T1000 (cell line): Measurements from ENCODE around the gene EIF3A.
A peak's percentile ranks its signal among the peaks of the same experiment; 100 is the strongest.
"Not testable (repeated sequence)": the region's sequence is repeated elsewhere in the genome, so short reads cannot be mapped to it uniquely, and the experiment has no call there.

Source experiments
- DNase-seq: peaks from one replicate; lab custom pipeline; 2025; ENCODE audit warnings: mixed read lengths; lab: John Stamatoyannopoulos, UW

EIF3A gene

DNA sequence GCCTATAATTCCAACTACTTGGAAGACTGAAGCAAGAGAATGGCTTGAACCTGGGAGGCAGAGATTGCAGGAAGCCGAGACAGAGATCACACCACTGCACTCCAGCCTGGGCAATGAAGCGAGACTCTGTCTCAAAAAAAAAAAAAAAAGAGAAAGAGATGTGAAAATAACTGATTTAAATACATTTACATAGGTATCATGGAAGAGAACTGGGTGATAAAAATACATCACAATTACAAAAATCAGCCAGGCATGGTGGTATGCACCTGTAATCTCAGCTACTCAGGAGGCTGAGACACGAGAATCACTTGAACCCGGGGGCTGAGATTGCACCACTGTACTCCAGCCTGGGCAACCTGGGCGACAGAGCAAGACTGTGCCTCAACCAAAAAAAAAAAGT, 31.3 kb downstream of the EIF3A start:
- no peak for DNase-seq

DNA sequence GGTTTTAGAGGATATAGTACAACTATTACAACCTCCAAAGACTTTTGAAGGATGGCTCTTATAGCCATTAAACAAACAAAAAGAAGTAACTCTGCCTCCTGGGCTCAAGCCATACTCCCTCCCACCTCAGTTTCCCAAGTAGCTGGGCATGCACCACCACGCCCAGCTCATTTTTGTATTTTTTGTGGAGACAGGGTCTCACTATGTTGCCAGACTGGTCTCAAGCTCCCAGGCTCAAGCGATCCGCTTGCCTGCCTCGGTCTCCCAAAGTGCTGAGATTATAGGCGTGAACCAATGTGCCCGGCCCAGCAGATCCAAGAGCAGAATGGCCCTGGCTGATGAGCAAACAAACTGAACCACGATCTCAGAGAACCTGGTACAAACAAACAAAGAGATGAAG, 35.1 kb downstream of the EIF3A start:
- no peak for DNase-seq

DNA sequence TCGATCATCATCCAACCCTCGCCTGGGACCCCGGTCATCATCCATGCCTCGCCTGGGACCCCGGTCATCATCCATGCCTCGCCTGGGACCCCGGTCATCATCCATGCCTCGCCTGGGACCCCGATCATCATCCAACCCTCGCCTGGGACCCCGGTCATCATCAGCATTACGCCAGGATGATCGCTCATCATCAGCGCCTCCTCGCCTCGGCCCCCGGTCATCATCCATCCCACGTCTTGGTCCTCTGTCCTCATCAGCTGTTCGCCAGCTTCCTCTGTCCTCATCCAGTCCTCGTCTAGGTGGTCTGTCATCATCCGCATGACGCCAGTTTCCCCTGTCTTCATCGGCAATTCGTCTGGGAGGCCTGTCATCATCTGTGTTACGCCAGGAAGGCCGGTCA, 38.4 kb downstream of the EIF3A start:
- DNase-seq = no peak

DNA sequence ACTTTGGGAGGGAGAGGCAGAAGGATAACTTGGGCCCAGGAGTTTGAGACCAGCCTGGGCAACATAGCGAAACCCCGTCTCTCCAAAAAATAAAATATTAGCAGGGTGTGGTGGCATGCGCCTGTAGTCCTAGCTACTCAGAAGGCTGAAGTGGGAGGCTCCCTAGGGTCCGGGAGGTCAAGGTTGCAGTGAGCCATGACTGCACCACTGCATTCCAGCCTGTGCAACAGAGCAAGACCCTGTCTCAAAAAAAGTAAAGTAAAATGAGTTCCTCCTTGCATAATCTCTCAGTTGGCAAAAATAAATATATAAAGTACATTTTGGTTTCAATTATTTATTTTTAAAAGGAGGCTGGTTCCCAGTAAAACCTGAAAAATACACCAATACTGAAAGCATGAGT, 39.3 kb downstream of the EIF3A start:
- no peak for DNase-seq

DNA sequence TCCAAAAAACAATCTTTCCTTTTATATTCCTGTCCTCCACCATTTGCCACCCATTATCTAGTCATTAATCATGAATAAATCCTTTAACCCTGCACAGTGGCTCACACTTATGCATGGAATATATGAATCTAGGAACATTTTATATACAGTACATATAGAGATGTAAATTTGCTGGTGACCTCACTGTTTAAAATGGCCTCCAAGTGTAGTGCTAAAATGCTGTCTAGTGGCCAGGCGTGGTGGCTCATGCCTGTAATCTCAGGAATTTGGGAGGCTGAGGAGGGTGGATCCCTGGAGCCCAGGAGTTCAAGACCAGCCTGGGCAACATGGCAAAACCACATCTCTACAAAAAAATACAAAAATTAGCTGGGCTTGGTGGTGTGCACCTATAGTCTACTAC, 41.5 kb downstream of the EIF3A start:
- DNase-seq = no peak

DNA sequence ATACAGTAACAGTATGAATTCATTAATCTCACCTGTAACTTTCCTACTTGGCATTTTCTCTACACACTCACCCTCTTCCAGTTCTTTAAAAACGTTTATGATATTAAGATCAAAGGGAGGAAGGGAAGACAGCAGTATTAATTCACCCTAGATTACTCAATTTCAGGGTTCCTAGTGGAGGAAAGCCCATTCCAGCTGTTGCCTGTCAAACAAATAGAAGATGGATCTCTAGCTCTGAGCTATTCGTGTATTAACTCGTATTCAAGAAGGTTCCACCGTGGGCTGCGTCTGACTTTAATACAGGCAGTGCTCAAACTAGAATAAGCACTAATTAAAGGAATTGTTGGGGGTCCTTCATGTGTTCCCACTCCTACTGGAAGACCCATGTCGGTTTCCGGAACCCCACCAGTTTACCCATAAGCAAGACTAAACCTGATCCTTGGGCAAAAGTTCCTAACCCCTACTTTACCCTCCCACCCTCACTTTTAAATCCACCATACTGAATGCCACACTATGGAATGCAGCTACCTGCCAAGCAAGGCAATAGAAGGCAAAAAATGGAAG, 49.0 kb downstream of the EIF3A start:
- no peak for DNase-seq

DNA sequence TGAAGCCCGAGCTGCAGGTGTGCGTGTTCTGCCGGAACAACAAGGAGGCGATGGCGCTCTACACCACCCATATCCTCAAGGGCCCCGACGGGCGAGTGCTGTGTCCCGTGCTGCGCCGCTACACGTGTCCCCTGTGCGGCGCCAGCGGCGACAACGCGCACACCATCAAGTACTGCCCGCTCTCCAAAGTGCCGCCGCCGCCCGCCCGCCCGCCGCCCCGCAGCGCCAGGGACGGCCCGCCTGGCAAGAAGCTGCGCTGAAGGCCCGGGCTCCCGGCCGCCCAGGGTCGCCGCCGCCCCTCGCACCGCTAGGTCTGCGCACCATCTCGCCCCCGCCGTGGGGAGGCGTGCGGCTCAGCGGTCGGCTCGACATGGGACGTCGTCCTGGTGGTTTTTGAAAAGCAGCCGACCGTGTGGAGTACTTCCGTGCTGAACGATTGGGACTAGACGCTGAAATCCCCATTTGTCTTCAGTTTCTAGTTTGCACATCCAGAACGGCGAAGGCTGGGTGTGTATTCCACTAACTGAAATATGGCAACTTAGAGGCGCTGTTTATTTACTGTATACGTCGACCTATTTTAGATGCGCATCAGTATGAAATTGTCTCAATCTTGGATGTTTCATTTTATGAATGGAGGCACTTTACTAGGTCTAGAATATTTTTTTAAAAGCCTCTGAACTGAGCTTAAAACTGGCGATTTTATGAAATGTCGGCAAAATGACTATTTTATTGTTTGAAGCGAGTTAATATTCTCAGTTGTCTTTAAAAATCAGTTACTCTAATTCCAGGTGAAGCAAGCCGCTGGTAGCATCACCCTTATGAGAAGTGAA, 50.0 kb downstream of the EIF3A start:
- no peak for DNase-seq

DNA sequence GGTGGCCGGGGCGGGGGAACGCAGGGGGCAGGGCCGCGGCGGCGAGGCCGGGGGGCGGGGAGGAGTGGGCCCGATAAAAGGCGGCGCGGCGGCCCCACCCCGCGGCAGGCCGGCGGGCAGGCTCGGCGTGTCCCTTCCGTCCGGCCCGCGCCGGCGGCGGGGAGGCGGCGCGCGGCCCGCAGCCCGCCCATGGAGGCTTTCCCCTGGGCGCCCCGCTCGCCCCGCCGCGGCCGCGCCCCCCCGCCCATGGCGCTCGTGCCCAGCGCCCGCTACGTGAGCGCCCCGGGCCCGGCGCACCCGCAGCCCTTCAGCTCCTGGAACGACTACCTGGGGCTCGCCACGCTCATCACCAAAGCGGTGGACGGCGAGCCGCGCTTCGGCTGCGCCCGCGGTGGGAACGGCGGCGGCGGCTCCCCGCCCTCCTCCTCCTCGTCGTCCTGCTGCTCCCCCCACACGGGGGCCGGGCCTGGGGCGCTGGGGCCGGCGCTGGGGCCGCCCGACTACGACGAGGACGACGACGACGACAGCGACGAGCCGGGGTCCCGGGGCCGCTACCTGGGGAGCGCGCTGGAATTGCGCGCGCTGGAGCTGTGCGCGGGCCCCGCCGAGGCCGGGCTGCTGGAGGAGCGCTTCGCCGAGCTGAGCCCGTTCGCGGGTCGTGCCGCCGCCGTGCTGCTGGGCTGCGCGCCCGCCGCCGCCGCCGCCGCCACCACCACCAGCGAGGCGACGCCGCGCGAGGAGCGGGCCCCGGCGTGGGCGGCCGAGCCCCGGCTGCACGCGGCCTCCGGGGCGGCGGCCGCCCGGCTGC, 50.8 kb downstream of the EIF3A start, which contains the start of gene NANOS1:
NANOS1 (plus strand) TSS at position 102 of the 808 bp plus-strand sequence; CDS start at position 190, 88 bp downstream.
- DNase-seq = peak; percentile 82

DNA sequence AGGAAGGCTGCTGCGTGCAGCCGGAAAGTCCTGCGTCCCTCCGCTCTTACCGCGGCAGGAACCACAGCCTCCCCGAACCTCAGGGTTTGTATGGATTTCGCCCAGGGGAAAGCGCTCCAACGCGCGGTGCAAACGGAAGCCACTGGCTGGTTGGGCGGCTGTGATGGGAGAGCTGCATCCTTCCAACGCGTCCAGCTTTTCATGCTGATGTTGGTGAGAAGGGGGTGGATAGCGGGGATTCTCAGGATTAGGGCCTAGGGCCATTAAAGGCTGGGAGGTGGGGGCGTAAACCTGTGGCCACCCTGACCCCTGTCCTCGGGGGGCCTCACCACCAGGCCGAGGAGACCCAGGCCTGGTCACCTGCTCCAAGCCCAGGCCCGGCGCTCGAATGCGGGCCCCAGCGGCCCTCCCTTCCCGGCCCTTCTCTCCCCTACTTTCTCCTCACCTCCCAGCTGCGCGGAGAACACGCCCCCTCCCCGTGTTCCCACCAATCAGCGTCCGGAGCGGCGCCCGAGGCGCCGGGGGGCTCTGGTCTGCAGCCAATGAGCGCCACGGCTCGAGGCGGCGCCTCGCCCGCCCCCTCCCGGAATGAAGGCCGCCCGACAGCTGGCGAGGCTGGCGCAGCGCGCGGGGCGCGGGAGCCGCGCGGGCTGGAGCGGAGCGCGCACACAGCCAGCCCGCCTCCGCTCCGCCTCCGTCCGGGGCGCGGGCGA, 51.6 kb downstream of the EIF3A start:
- no peak for DNase-seq

DNA sequence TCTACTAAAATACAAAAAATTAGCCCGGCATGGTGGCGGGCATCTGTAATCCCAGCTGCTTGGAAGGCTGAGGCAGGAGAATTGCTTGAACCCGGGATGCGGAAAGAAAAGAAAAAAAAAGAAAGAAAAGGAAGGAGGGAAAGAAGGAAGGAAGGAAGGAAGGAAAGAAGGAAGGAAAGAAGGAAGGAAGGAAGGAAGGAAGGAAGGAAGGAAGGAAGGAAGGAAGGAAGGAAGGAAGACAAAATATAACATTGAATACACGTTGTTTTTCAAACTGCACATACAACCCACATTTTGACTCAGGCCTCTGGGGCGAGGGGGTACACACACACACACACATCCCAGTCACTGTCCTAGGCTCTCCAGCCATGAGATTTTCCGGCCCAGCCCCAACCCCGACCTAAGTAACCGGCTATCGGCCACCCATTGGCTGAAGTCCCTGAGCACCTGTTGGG, 52.1 kb downstream of the EIF3A start:
- DNase-seq = not testable (repeated sequence)

DNA sequence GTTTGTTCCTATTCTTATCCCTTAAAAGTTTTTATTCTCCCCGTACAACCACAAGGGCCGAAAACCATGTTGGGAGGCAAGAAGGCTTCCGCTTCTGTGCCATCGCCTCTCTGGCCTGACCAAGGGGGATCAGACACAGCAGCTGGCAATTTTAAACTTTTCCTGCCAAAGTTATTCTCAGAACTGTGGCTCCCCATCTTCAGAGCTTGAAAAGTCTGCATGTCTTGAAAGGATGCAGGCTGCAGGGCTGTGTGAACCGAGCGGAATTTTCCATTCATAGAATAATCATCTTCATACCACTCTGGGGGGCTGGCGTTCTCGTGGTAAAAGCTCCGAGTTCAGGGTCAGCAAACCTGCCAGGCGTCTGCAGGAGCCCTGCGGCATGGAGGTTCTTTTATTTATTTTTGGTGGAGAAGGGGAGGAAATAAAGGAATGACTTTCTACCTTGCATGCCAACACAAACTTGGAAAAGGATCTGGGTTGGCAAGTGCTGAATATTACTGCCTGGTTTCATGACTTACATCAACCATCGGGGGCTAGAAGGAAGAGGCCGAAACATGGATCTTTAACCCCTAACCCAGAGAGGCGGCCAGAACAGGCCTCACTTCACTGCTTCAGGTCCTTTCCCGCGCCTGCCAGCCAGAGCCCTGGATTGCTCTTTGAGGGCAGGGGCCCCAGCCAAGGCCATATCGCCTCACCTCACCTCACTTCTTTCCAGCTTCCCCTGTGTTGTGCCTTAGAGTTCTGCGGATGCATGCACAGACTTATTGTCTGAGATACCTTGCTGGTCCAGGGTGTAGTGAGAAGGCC, 54.1 kb downstream of the EIF3A start:
- DNase-seq = no peak

DNA sequence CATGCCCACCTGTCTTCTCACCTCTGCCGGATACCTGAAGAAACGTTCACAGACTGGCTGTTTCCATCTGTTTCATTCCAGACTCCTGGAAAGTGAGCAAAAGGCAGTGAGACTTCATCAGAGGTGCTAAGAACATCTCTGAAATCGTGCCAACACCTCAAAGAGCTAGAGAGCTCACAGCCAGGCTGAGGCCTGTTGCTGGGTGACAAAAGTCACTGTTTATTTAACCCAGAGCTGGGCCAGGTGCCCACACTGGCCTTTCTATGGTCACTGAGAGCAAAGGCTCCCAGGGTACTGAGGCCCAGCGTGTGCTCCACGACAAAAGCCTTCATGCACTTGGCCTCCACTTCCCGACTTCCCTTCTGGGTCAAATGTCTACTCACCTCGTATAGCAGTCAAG, 54.8 kb downstream of the EIF3A start:
- no peak for DNase-seq

DNA sequence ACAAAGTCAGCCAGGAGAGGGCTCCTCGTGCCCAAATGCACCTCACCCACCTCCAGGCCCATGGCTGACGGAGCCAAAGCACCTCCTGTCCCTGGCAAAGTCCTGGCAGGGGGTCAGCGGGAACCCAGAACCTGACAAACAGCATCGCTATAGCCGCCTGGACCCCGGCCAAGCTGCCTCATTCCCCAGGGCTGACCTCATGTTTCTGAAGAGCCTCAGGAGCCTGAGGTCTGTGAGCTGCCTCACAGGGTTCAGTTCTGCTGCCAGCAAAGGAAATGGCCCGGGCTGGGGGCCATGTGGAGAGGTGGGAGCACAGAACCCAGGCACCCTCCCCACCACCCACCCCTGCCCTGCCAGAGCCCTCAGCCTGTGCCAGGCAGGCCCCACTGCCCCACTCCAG, 55.3 kb downstream of the EIF3A start:
- DNase-seq = peak; percentile 68

DNA sequence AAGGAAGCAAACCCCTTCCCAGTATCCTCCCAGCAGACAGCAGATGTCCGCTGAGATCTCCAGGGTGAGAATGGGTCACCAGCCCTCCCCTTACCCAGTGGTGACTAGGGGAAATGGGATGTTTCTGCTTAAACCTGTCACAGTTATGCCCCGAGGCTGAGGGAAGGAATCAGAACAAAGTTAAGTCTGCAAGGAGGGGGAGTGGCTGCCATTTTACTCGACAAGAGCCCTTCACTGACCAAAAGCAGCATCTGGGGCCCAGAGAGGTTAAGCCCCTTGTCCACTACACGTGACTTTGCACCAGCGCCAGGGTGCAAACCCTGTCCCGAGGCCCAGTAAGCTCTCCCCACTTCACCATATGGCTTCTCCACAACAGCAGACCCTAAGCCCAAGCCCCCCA, 55.7 kb downstream of the EIF3A start:
- DNase-seq = peak; percentile 41

DNA sequence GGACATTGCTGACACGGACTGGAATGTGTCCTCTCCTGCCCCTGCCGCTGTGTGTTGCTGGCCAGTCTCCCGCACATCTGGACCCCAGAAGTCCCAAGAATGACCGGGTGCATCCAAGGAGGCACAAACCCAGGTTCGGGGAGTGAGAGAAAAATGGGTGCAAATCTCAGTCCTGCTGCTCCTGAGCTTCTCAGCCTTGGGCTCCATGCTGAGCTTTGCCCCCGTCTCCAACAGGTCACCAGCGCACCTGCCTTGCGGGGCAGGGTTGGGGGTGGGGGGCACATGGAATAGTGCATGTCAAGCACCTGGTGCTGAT, 57.1 kb downstream of the EIF3A start:
- no peak for DNase-seq

DNA sequence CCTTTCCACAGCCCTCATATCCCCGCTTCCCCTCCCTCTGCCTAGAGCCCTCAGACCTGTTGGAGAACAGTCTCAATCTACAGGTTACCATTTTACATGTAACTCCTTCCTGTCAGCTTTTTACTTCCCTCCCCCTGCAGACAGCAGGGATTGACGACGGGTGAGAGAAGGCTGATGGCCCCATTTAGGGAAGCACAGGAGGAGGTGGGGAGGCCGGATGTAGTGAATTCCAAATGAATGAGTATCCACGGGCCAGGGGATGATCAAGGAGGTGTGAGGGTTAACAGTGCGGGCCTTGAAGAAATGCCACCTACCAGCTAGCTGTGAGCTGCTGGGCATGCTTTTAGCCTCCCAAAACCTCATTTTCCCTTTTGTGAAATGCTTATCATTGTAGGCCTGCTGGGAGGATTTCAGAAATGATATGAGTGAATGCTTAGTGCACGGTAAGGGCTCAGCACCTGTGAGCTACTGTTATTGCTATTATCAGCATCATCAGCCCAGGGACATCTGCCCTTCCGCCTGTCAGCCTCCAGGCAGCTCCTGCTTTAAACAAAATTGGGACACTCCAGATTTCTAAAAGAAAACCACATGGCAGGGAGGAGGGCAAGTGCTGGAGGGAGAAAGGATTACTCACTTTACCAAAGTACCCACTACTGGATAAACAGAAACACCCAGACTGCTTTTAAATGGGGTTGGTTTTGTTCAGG, 57.6 kb downstream of the EIF3A start:
- DNase-seq = peak; percentile 50

DNA sequence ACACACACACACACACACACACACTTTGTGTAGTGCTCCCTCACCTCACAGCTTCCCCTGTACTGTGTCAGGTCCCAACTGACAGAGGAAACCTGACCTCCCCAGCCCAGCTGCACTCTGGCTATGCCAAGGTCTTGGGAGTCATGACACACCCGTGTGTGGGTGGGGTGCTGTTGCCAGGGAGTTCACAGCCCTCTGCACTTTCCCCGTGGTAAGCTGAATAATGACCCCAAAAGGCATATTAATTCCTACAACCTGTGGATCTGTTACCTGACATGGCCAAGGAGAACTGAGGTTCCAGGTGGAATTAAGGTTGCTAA, 60.0 kb downstream of the EIF3A start:
- DNase-seq = no peak

DNA sequence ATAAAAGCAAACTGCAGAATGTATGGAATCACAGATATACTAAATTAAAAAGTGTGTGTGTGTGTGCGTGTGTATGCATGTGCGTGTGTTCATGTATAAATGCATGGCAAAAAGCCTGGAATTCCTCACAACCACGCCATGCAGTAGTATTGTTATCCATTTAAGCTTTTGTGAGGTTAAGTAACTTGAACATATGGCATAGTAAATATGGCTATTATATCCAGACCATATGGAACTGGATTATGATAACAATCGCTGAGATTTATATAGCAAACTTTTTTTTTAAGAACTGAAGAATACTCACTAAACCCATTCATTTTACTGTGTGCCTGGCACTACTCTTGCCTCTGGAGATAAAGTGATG, 73.4 kb downstream of the EIF3A start:
- DNase-seq = no peak

DNA sequence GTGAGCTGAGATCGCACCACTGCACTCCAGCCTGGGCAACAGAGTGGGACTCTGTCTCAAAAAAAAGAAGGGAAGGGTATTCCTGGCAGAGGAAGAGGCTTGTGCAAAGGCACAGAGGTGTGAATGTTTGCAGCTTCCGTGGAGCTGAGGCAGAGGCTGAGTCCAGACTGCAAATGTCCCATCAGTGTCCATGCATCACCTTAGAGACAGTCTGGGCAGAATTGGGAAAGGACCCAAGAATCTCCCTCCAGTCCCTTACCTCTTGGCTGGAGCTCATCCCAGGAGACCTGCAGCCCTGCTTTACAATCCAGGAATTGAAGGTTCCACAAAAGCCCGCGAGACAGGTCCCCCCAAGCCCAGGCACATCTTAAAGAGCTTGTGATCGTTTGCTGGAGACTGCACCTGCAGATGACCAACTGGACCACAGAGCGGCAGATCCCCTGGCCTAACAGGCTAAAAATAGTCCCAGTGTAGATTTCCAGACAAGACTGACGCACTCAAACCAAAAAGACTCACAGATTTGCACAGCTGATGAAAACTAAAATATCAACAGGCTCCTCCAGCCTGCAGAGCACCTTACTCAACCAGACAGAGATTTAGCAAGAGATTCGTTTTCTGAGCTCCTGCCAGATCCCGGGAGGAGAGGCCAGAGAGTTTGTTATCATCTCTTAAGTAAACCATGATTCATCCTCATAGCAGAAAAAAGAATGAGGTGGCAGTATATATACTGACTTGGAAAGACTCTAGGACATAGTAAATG, 74.0 kb downstream of the EIF3A start:
- peak; percentile 79 for DNase-seq

DNA sequence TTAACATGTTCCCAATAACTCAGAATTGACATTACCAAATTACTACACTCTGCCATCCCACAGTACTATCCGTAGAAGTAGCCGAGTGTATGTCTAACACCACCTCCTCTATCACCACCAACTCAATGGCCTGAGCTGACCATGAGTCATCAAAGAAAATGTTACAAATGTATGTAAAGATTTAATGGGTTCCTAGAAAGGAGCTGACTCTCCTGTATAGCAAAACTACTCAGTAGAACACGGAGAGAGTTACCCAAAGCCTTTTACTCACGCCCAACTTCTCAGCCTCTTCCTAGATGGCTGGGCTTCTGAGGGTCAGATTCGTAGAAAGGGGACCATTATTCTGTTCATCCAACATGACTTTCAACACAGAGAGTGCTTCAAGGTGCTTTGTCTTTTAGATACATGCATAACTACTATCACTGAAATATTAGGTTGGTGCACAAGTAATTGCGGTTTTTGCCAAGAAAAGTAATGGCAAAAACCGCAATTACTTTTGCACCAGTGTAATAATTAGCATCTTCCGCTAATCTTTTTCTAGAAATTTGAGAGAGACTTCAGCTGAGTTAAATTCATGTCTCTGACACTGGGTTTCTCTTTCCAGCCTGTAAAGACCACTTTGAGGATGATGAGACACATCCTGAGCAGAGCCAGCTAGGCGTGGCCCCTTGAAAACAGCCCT, 75.1 kb downstream of the EIF3A start:
- no peak for DNase-seq
